Neural cell (in vitro differentiated cells): Measurements from ENCODE around the gene GTF2F2. TPM values are rescaled to one million over a fixed set of nuclear protein-coding genes. Genes with fewer than 3 reads are reported as not detected.

Experiments
- H2AFZ ChIP-seq: fragments of 200-600, 300-800 bp; sonication (generic), shearing (Covaris generic); 2 replicates; pipeline ENCODE4 v1.6.0; 2014; ENCODE audit warnings: low read depth, mild to moderate bottlenecking, antibody characterized with exemption, low read length, moderate library complexity
- H3F3A ChIP-seq: fragments of 200-600 bp; shearing (Covaris generic); 2 replicates; pipeline ENCODE4 v1.6.1; 2016; ENCODE audit warnings: mild to moderate bottlenecking, moderate library complexity, mixed read lengths, antibody characterized with exemption, low read length; ENCODE audit not compliant: insufficient read depth, poor library complexity, severe bottlenecking
- H3K27ac ChIP-seq: fragments of 200-600, 300-800 bp; sonication (generic), shearing (Covaris generic); 2 replicates; pipeline ENCODE4 v1.5.1; 2014; ENCODE audit warnings: mild to moderate bottlenecking, low read length, moderate library complexity
- H3K27me3 ChIP-seq: fragments of 300-800, 200-600 bp; sonication (generic), shearing (Covaris generic); 2 replicates; pipeline ENCODE4 v1.6.0; 2014; ENCODE audit warnings: mild to moderate bottlenecking, low read depth, low read length, moderate library complexity; ENCODE audit not compliant: insufficient read depth
- H3K36me3 ChIP-seq: fragments of 300-800, 200-600 bp; sonication (generic), shearing (Covaris generic); 2 replicates; pipeline ENCODE4 v1.5.1; 2014; ENCODE audit warnings: mild to moderate bottlenecking, antibody characterized with exemption, low read length, moderate library complexity; ENCODE audit not compliant: insufficient read depth
- H3K4me2 ChIP-seq: fragments of 300-800, 200-600 bp; sonication (generic), shearing (Covaris generic); 2 replicates; pipeline ENCODE4 v1.6.0; 2014; ENCODE audit warnings: mild to moderate bottlenecking, low read length
- H3K4me3 ChIP-seq: fragments of 300-800, 200-600 bp; sonication (generic), shearing (Covaris generic); 2 replicates; pipeline ENCODE4 v1.5.1; 2014; ENCODE audit warnings: mild to moderate bottlenecking, low read length, moderate library complexity
- H3K79me2 ChIP-seq: fragments of 200-600 bp; shearing (Covaris generic); replicated peaks from 2 replicates; pipeline ENCODE4 v1.6.0; 2014; ENCODE audit warnings: mild to moderate bottlenecking, low read length, moderate library complexity; ENCODE audit not compliant: insufficient read depth
- H3K9ac ChIP-seq: fragments of 300-800, 200-600 bp; sonication (generic), shearing (Covaris generic); 2 replicates; pipeline ENCODE4 v1.6.1; 2016; ENCODE audit warnings: mild to moderate bottlenecking, low read length, mixed read lengths
- H3K9me2 ChIP-seq: fragments of 200-600 bp; shearing (Covaris generic); 2 replicates; pipeline ENCODE4 v1.6.1; 2016; ENCODE audit warnings: mild to moderate bottlenecking, low read length, mixed read lengths; ENCODE audit not compliant: insufficient read depth
- H3K9me3 ChIP-seq: fragments of 200-600, 300-800 bp; sonication (generic), shearing (Covaris generic); 2 replicates; pipeline ENCODE4 v1.6.1; 2016; ENCODE audit warnings: mild to moderate bottlenecking, mixed run types, low read length, moderate library complexity, mixed read lengths
- H4K20me1 ChIP-seq: fragments of 200-600 bp; shearing (Covaris generic); 2 replicates; pipeline ENCODE4 v1.6.1; 2016; ENCODE audit warnings: mild to moderate bottlenecking, mixed run types; ENCODE audit not compliant: insufficient read depth
- CTCF ChIP-seq: fragments of 450-650 bp; IDR thresholded peaks from 2 replicates; pipeline ENCODE4 v1.5.1; 2014; ENCODE audit warnings: antibody characterized with exemption, mild to moderate bottlenecking, moderate library complexity; ENCODE audit not compliant: poor library complexity, severe bottlenecking
- EP300 ChIP-seq: fragments of 450-650 bp; conservative IDR thresholded peaks from 2 replicates; pipeline ENCODE4 v1.6.1; 2014; ENCODE audit warnings: antibody characterized with exemption, mild to moderate bottlenecking, moderate library complexity; ENCODE audit not compliant: poor library complexity, severe bottlenecking
- EZH2 ChIP-seq: fragments of 200-600, 300-800 bp; shearing (Covaris generic), sonication (generic); IDR thresholded peaks from 2 replicates; pipeline ENCODE4 v1.6.1; 2014; ENCODE audit warnings: antibody characterized with exemption, low read length, borderline replicate concordance, mild to moderate bottlenecking; ENCODE audit not compliant: insufficient read depth, poor library complexity, severe bottlenecking
- MXI1 ChIP-seq: fragments of 450-650 bp; conservative IDR thresholded peaks from 2 replicates; pipeline ENCODE4 v1.6.1; 2014; ENCODE audit warnings: antibody characterized with exemption, mild to moderate bottlenecking; ENCODE audit not compliant: poor library complexity, severe bottlenecking
- POLR2AphosphoS5 ChIP-seq: IDR thresholded peaks from 2 replicates; pipeline ENCODE4 v1.6.1; 2012
- RAD21 ChIP-seq: fragments of 450-650 bp; conservative IDR thresholded peaks from 2 replicates; pipeline ENCODE4 v1.6.1; 2014; ENCODE audit warnings: antibody characterized with exemption, mild to moderate bottlenecking, moderate library complexity
- REST ChIP-seq: IDR thresholded peaks from 2 replicates; pipeline ENCODE4 v1.6.1; 2012; ENCODE audit warnings: borderline replicate concordance
- SMC3 ChIP-seq: fragments of 450-650 bp; conservative IDR thresholded peaks from 2 replicates; pipeline ENCODE4 v1.6.1; 2014; ENCODE audit warnings: antibody characterized with exemption, mild to moderate bottlenecking, moderate library complexity; ENCODE audit not compliant: poor library complexity
- TAF1 ChIP-seq: IDR thresholded peaks from 2 replicates; pipeline ENCODE4 v1.6.1; 2012; ENCODE audit warnings: low read depth
- polyA plus RNA-seq: library from polyadenylated mRNA; depleted of rRNA; stranded (reverse); fragments of >200 nt; gene quantifications from 2 replicates; pipeline ENCODE4 v1.2.3, GENCODE V29; 2014

The GTF2F2 gene
- polyA plus RNA-seq, 1 donor from 2014 or later = 29.6 TPM

GRCh38 chr13:45242070-45242469, 121.8 kb downstream of the GTF2F2 start:
- no peaks in the 10 kb centered on the region for H3K36me3 ChIP-seq
- H3K79me2 ChIP-seq = no peaks in the 10 kb centered on the region
- no peaks in the 10 kb centered on the region for H3K9me2 ChIP-seq
- no peaks in the 10 kb centered on the region for H4K20me1 ChIP-seq
- H3K9me3 ChIP-seq = no peaks in the 10 kb centered on the region
- no peak overlapping the region for H3K4me3 ChIP-seq
- no peak overlapping the region for H3K27ac ChIP-seq
- TF ChIP-seq MXI1 (no peak), TAF1 (no peak), SMC3 (no peak), CTCF (no peak), EP300 (no peak), RAD21 (no peak)
- no peaks in the 10 kb centered on the region for H3K27me3 ChIP-seq
- H3K4me2 ChIP-seq = no peak overlapping the region
- H3F3A ChIP-seq = no peaks in the 10 kb centered on the region
- H3K9ac ChIP-seq = no peak overlapping the region
- H2AFZ ChIP-seq = no peak overlapping the region

- H3K36me3 ChIP-seq = no peaks in the 10 kb centered on the region
- H3K4me3 ChIP-seq = no peak overlapping the region
- H4K20me1 ChIP-seq = no peaks in the 10 kb centered on the region
- no peaks in the 10 kb centered on the region for H3K9me2 ChIP-seq
- TF ChIP-seq CTCF (no peak), RAD21 (no peak), EZH2 (no peak), POLR2AphosphoS5 (no peak), TAF1 (no peak), REST (no peak), EP300 (no peak), SMC3 (no peak), MXI1 (no peak)
- no peaks in the 10 kb centered on the region for H3K9me3 ChIP-seq
- H3K9ac ChIP-seq = no peak overlapping the region
- no peaks in the 10 kb centered on the region for H3K27me3 ChIP-seq
- no peak overlapping the region for H3K27ac ChIP-seq
- H2AFZ ChIP-seq = no peak overlapping the region
- no peak overlapping the region for H3K4me2 ChIP-seq
- H3F3A ChIP-seq = no peaks in the 10 kb centered on the region
- H3K79me2 ChIP-seq = no peaks in the 10 kb centered on the region
Observed at GRCh38 chr13:45242524-45242923, 122.2 kb downstream of the GTF2F2 start.
